Measurements from ENCODE around the gene PPP2R2C.

The PPP2R2C gene

GRCh38 chr4:6422105-6422504 is 50.3 kb downstream of the PPP2R2C start:
- DNase-seq = no peak

GRCh38 chr4:6421397-6421796 is 51.0 kb downstream of the PPP2R2C start:
- DNase-seq = no peak

- no peak for DNase-seq
Measured at GRCh38 chr4:6420972-6421371, 51.4 kb downstream of the PPP2R2C start.

- no peak for DNase-seq
Measured at GRCh38 chr4:6420036-6420435, 52.4 kb downstream of the PPP2R2C start.

DNA sequence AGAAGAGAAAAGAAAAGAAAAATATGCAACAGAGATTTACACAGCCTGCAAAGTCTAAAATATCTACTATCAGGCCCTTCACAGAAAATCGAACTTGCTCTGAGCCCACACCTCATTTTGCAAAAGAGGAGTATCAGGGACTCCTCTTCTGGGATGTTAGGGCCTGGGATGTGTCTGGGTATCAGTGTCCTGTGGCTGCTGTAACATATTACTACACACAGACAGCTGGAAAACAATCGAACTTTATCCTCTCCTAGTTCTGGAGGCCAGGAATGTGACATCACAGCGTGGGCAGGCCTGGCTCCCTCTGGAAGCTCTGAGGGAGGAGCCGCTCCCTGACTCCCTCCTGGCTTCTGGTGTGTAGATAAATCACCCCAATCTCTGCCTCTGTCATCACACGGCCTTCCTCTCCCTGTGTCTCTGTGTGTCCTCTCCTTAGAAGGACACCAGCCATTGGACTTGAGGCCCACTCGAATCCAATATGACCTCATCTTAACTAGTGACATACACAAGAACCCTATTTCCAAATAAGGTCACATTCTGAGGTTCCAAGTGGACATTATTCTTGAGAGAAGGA is 52.9 kb downstream of the PPP2R2C start:
- no peak for DNase-seq

GRCh38 chr4:6418193-6418755 is 54.1 kb downstream of the PPP2R2C start:
- no peak for DNase-seq

DNA sequence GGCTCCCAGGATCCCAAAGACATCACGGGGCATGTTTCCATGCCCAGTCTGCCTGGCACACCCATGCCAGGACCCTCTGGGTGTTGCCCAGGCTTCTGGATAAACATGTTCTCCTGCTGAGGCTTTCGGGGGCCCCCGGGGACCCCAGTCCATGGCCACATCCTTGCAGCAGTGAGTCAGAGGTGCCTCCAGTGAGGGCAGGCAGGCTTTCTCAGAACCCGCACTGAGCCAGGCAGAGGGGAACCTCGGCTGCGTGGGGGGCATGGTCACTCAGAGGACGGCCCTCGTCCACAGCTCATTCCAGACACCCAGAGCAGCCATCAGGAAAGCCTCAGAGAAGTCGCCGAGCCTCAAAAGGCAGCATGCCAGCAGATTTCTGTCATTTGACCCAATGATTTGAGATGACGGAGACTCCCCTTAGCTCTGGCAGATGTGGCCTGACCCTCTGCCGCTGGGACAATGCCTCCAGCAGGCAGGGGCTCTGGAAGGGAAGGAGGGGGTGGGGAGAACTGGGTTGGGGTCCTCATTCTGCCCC is 54.8 kb downstream of the PPP2R2C start:
- DNase-seq = no peak

- DNase-seq = no peak
Measured at GRCh38 chr4:6416518-6417286, 55.7 kb downstream of the PPP2R2C start.

DNA sequence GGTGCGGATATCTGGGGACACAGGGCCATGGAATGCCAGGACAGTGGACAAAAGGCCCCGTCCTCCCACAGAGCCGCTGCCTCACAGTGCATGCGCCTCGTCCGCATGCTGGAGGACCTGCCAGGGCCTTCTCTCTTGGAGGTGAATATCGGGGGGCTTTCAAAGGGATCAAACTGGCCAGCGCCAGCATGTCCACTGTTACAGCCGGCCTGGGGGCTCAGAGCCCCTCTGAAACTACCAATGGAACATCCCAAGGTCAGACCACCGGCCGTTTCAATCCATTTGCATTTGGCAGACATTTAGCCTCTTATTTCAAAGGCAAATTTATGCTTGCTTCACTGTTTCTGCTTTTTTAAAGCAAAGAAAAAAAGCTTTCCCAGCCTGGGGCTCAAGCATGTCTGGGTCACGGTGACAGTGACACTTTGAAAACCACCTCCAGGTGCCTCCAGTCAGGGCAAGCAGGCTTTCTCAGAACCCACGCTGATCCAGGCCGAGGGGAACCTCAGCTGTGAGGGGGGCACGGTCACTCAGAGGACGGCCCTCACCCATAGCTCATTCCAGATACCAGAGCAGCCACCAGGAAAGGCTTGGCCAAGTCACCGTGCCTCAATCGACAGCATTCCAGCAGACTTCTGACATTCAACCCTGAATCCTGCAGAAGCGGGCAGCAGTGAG is 57.2 kb downstream of the PPP2R2C start:
- DNase-seq = no peak

DNA sequence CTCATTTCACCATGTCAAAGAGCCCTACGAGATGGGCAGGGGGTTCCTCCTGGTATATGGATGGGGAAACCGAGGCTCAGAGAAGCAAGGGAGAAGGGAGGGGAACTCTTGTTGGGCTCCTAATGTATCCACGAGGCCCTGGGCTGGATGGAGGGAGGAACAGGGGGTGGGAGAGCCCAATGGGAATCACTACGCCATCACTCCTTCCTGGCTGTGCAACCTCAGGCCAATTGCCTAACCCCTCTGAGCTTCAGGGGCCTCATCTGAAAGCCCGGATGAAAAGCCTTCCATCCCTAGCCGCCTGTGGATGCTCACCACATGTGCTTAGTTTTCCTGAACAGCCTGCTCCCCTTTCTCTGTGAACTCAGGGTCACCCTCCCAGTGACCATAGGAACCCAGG is 57.8 kb downstream of the PPP2R2C start:
- DNase-seq = no peak

GRCh38 chr4:6410664-6411063 is 61.8 kb downstream of the PPP2R2C start:
- DNase-seq = no peak

- no peak for DNase-seq
Measured at GRCh38 chr4:6410068-6410467, 62.3 kb downstream of the PPP2R2C start.

DNA sequence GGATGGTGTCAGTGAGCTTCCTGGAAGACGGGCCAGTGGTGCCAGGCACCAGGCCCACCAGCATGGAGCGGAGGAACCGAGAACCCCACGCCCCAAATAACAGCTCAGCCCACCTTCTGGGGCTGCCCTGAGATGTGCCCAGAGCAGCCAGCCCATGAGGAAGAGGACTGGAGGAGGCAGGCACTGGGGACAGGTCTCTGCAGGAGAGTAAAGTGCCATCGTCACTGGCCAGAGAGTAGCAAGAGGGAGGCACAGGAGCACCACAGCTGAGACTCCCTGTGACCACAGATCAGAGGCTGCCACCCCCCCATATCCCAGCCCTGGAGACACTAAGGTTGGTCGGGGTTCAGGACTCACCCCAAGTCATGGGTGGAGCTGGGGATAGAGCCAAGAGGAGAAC is 63.0 kb downstream of the PPP2R2C start:
- DNase-seq = no peak

- no peak for DNase-seq
Measured at GRCh38 chr4:6408263-6408662, 64.2 kb downstream of the PPP2R2C start.

DNA sequence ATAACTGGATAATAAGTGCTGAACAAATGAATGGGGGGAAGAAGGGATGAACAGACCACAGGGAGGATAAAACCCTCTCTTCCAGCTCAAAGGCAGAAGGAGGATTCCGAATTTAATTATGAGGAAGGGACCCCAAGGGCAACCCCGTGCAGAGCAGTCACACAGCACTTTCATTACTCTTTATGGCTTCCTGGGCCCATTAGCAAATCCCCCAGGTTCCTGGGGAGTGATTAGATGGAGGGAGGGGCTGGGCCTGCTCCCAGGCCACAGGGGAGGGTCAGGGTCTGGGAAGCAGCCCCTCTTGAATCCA is 67.1 kb downstream of the PPP2R2C start:
- DNase-seq = no peak

DNA sequence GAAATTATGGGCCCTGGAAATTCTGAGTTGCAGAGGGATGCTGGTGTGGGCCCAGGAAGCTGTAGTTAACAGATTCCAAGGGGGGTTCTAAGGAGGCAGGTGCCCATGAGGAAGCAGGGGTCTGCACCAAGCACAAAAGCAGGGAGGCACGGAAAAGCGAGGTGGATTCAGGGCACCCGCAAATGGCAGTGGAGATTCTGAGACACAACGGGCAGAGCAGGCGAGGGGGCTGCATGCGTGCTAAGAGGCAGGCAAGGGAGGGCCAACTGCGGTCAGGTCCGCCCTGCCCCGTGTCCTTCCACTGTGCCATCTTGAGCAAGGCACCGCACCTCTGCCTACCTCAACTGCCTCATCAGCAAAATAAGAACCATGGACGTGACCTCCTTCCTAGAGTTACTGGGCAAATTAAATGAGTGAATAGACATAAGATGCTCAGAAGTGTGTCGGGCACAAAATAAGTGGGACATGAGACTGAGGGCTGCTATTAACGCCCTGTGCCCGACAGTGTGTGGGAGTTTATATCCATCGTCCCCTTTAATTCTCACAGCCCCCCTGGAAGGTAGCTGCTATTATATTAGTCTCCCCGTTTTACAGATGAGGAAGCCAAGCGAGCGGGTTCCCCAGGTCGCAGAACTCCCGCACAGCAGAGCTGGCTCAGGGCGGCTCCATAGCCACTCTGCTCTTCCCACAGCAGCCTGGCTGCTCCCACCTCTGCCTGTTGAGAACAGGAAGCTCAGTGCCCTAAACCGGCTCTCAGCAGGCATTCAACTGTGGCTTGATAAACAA is 67.6 kb downstream of the PPP2R2C start:
- no peak for DNase-seq

GRCh38 chr4:6403400-6403685 is 69.1 kb downstream of the PPP2R2C start:
- no peak for DNase-seq

- no peak for DNase-seq
Measured at GRCh38 chr4:6402566-6403399, 69.6 kb downstream of the PPP2R2C start.

- DNase-seq = no peak
Measured at GRCh38 chr4:6401797-6402196, 70.6 kb downstream of the PPP2R2C start.

- DNase-seq = no peak
Measured at GRCh38 chr4:6396696-6397236, 75.6 kb downstream of the PPP2R2C start.

- DNase-seq = no peak
Measured at GRCh38 chr4:6395466-6396228, 76.8 kb downstream of the PPP2R2C start.

Data from T1000 (cell line).